HFFc6 (cell line): Measurements from ENCODE around the gene ZNF217. TPM values are rescaled to one million over a fixed set of nuclear protein-coding genes. Genes with fewer than 3 reads are reported as not detected.
"Not testable (repeated sequence)": the region's sequence is repeated elsewhere in the genome, so short reads cannot be mapped to it uniquely, and the experiment has no call there.

ENCODE experiments used
- DNase-seq: peaks from one replicate; pipeline ENCODE4 v3.0.0-alpha.2; 2018
- H3K27ac Mint-ChIP-seq: 2 replicates; pipeline ENCODE4 v1.8.0; 2020; ENCODE audit warnings: mild to moderate bottlenecking, mixed read lengths
- H3K27me3 Mint-ChIP-seq: 2 replicates; pipeline ENCODE4 v1.8.0; 2021; ENCODE audit warnings: mild to moderate bottlenecking, moderate library complexity, mixed read lengths; ENCODE audit not compliant: insufficient read depth
- H3K36me3 Mint-ChIP-seq: 2 replicates; pipeline ENCODE4 v1.8.0; 2021; ENCODE audit warnings: low read depth, mixed read lengths
- H3K4me1 Mint-ChIP-seq: 2 replicates; pipeline ENCODE4 v1.8.0; 2020; ENCODE audit warnings: low read depth, mixed read lengths
- H3K4me3 Mint-ChIP-seq: 2 replicates; pipeline ENCODE4 v1.8.0; 2020; ENCODE audit warnings: mild to moderate bottlenecking, moderate library complexity, mixed read lengths
- H3K9me3 Mint-ChIP-seq: 2 replicates; pipeline ENCODE4 v1.8.0; 2020; ENCODE audit warnings: mild to moderate bottlenecking, mixed read lengths
- total RNA-seq, 6 experiments: library from RNA; stranded (reverse); fragmentation: NEBNext Ultra II Directional; extraction: Animal tissue kit (Norgen Biotek cat#: 25700); gene quantifications; 2 replicates in 1 of 6; 3 replicates in 5 of 6; pipeline ENCODE4 v1.2.3, GENCODE V29; 2021
- TF ChIP-seq, protein P1 (sequence below): fragments of 200-600 bp; sonication (generic); IDR thresholded peaks from 2 replicates; pipeline ENCODE4 v1.5.0; 2021; ENCODE audit warnings: antibody characterized with exemption, mild to moderate bottlenecking

The ZNF217 gene
- total RNA-seq, 6 experiments from 2014 or later: 38.5 to 42.9 (median 40.1) TPM

- H3K27me3 Mint-ChIP-seq: peaks cover 2% of the 10 kb centered on the region; the same call in 1 of the 2 replicates
- H3K36me3 Mint-ChIP-seq: no peaks in the 10 kb centered on the region
- no peak overlapping the region for H3K4me3 Mint-ChIP-seq
- TF ChIP-seq, protein P1, sequence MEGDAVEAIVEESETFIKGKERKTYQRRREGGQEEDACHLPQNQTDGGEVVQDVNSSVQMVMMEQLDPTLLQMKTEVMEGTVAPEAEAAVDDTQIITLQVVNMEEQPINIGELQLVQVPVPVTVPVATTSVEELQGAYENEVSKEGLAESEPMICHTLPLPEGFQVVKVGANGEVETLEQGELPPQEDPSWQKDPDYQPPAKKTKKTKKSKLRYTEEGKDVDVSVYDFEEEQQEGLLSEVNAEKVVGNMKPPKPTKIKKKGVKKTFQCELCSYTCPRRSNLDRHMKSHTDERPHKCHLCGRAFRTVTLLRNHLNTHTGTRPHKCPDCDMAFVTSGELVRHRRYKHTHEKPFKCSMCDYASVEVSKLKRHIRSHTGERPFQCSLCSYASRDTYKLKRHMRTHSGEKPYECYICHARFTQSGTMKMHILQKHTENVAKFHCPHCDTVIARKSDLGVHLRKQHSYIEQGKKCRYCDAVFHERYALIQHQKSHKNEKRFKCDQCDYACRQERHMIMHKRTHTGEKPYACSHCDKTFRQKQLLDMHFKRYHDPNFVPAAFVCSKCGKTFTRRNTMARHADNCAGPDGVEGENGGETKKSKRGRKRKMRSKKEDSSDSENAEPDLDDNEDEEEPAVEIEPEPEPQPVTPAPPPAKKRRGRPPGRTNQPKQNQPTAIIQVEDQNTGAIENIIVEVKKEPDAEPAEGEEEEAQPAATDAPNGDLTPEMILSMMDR: no peak
- no peaks in the 10 kb centered on the region for H3K9me3 Mint-ChIP-seq
- peaks cover 20% of the 10 kb centered on the region for H3K4me1 Mint-ChIP-seq
- no peak overlapping the region for H3K27ac Mint-ChIP-seq
- no peak for DNase-seq
Observed at GRCh38 chr20:53636540-53637097, 43.0 kb upstream of the ZNF217 start.

- no peak overlapping the region for H3K4me3 Mint-ChIP-seq
- DNase-seq: no peak
- no peaks in the 10 kb centered on the region for H3K36me3 Mint-ChIP-seq
- H3K9me3 Mint-ChIP-seq: no peaks in the 10 kb centered on the region
- no peak overlapping the region; the same call in 1 of the 2 replicates for H3K27ac Mint-ChIP-seq
- peaks cover 15% of the 10 kb centered on the region for H3K4me1 Mint-ChIP-seq
- TF ChIP-seq, protein P1: no peak
- H3K27me3 Mint-ChIP-seq: peaks cover 2% of the 10 kb centered on the region; the same call in 1 of the 2 replicates
Observed at GRCh38 chr20:53635221-53635620, 41.6 kb upstream of the ZNF217 start.

GRCh38 chr20:53631909-53632662 lies 38.4 kb upstream of the ZNF217 start:
- no peak overlapping the region for H3K4me3 Mint-ChIP-seq
- peaks cover 15% of the 10 kb centered on the region for H3K4me1 Mint-ChIP-seq
- H3K36me3 Mint-ChIP-seq: no peaks in the 10 kb centered on the region
- TF ChIP-seq, protein P1: no peak
- H3K27me3 Mint-ChIP-seq: no peaks in the 10 kb centered on the region
- DNase-seq: no peak
- H3K27ac Mint-ChIP-seq: no peak overlapping the region
- H3K9me3 Mint-ChIP-seq: no peaks in the 10 kb centered on the region

DNA sequence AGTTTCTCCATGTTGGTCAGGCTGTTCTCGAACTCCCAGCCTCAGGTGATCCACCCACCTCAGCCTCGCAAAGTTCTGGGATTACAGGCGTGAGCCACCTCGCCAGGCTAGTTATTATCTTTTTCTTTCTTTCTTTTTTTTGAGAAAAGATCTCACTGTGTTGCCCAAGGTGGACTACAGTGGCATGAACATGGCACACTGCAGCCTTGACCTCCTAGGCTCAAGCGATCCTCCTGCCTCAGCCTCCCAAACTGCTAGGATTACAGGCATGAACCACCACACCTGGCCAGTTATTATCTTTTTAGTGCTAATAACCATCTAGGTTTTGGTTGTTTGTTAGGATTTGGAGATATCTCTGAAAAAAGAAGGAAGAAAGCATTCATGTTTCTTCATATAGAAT lies 35.8 kb upstream of the ZNF217 start:
- TF ChIP-seq, protein P1: no peak

DNA sequence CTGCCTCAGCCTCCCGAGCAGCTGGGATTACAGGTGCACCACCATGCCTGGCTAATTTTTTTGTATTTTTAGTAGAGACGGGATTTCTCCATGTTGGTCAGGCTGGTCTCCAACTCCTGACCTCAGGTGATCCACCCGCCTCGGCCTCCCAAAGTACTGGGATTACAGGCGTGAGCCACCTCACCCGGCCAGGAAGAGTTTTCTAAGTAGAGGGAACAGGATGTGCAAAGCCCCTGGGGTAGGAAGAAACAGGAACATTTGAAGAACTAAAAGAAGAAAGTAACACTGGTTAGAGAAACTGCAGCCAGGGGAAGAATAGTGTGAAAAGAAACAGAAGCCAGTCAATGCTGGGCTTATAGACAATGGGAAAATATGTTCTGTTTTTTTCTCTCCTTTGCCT lies 35.1 kb upstream of the ZNF217 start:
- DNase-seq, H3K9me3 Mint-ChIP-seq, H3K36me3 Mint-ChIP-seq, H3K4me3 Mint-ChIP-seq, H3K27ac Mint-ChIP-seq, H3K4me1 Mint-ChIP-seq, H3K27me3 Mint-ChIP-seq: not testable (repeated sequence)

More for the DNA sequence above, 35.8 kb upstream of the ZNF217 start:
- Mint-ChIP-seq H3K27ac (no peak overlapping the region), H3K27me3 (no peaks in the 10 kb centered on the region), H3K9me3 (no peaks in the 10 kb centered on the region), H3K4me1 (no peaks in the 10 kb centered on the region), H3K4me3 (no peak overlapping the region), H3K36me3 (no peaks in the 10 kb centered on the region)
- DNase-seq: no peak

- Mint-ChIP-seq H3K9me3 (no peaks in the 10 kb centered on the region), H3K36me3 (no peaks in the 10 kb centered on the region), H3K27me3 (peaks cover 2% of the 10 kb centered on the region; the same call in 1 of the 2 replicates), H3K27ac (no peak overlapping the region), H3K4me3 (no peak overlapping the region), H3K4me1 (peaks cover 12% of the 10 kb centered on the region)
- DNase-seq: no peak
- TF ChIP-seq, protein P1: no peak
Observed at GRCh38 chr20:53628076-53628475, 34.4 kb upstream of the ZNF217 start.

- H3K4me3 Mint-ChIP-seq, H3K36me3 Mint-ChIP-seq, H3K27me3 Mint-ChIP-seq, H3K27ac Mint-ChIP-seq, H3K9me3 Mint-ChIP-seq, DNase-seq: not testable (repeated sequence)
- H3K4me1 Mint-ChIP-seq: peaks cover 23% of the 10 kb centered on the region
Observed at GRCh38 chr20:53627001-53627400, 33.4 kb upstream of the ZNF217 start.
